Body of pancreas (tissue), 4 donors: ENCODE results near the gene C11orf98. TPM values are rescaled to one million over a fixed set of nuclear protein-coding genes. Genes with fewer than 3 reads are reported as not detected.
"Not testable (repeated sequence)": the region's sequence is repeated elsewhere in the genome, so short reads cannot be mapped to it uniquely, and the experiment has no call there.

Source experiments
- ATAC-seq: fragments of 150-250 bp; one replicate; pipeline ENCODE4 v1.9.1; 2016
- DNase-seq, 4 donors: peaks; one replicate each; pipeline ENCODE4 v3.0.0-alpha.2; 2019
- H3K27ac ChIP-seq, 4 donors: fragments of 200-600 bp; sonication (generic); 1 replicate in 3 of 4; 2 replicates in 1 of 4; pipeline versions ENCODE4 v1.5.1 to v1.6.1; 2016 to 2019; ENCODE audit warnings: mild to moderate bottlenecking in 1 of 4, mixed read lengths in 1 of 4, moderate library complexity in 1 of 4
- H3K27me3 ChIP-seq, 2 donors: fragments of 200-600 bp; sonication (generic); one replicate each; pipeline ENCODE4 v1.6.0; 2016; ENCODE audit warnings: mild to moderate bottlenecking in 1 of 2
- H3K36me3 ChIP-seq, 2 donors: fragments of 200-600 bp; sonication (generic); replicated peaks in 1 of 2; 2 replicates each; pipeline ENCODE4 v1.5.1; 2016; ENCODE audit warnings: low read depth in 2 of 2; ENCODE audit not compliant: insufficient read depth in 1 of 2
- H3K4me1 ChIP-seq: fragments of 200-600 bp; sonication (generic); one replicate; pipeline ENCODE4 v1.6.0; 2016
- H3K4me3 ChIP-seq, 2 donors: fragments of 200-600 bp; sonication (generic); 1 replicate in 1 of 2; 2 replicates in 1 of 2; pipeline ENCODE4 v1.5.1; 2016 to 2019
- H3K9me3 ChIP-seq, 3 donors: fragments of 200-600 bp; sonication (generic); 1 replicate in 2 of 3; 2 replicates in 1 of 3; pipeline ENCODE4 v1.5.1; 2016
- CTCF ChIP-seq, 7 experiments: fragments of 450-650 bp in 4 of 7; fragments of 200-600 bp in 3 of 7; sonication (generic) in 3 of 7; IDR thresholded peaks; one replicate each; pipeline ENCODE4 v1.5.1; 2016 to 2019; ENCODE audit warnings: antibody characterized with exemption in 7 of 7
- POLR2A ChIP-seq, 3 donors: fragments of 450-650 bp; IDR thresholded peaks; one replicate each; pipeline ENCODE4 v1.6.1; 2016; ENCODE audit warnings: antibody characterized with exemption in 3 of 3, mild to moderate bottlenecking in 2 of 3
- WGBS, 2 donors: methylation state at CpG; one replicate each; pipeline ENCODE4 v1.1.5; 2017; 5-methylcytosine and 5-hydroxymethylcytosine counted together
- intact Hi-C: fragments of 100-400 bp; cut with DNase I; formaldehyde crosslinking; loops from one replicate; pipeline ENCODE4 v1.15.1; 2023
- total RNA-seq, 2 donors: library from RNA; depleted of rRNA; stranded (reverse); fragments of >200 nt; gene quantifications; one replicate each; pipeline ENCODE4 v1.1.0, GENCODE V29; 2016

Gene C11orf98
- total RNA-seq, 2 donors from 2014 or later: 18.2 to 24.4 TPM

DNA sequence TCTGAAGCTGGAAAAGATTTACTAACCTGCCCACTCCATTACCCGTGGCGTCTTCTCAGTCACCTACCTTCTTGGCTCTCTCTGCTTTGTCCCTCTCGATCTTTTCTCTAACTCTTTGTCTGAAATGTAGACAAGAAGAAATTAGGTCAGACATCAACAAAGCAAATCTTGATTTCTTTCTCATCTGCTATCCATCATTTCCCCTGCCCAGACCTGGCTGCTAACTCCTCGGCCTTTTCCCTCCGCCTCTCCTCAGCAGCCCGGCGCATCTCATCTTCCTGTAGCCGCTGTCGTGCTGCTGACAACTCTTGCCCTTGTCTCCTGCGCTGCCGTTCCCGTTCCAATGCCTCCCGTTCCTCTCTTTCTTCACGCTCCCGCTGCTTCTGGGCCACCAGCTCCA is 12.7 kb upstream of the C11orf98 start:
- Histone ChIP-seq H3K9me3 (no peaks in the 10 kb centered on the region), H3K27me3 (no peaks in the 10 kb centered on the region), H3K4me1 (peaks cover 50% of the 10 kb centered on the region), H3K36me3 (peaks cover 0 to 5% of the 10 kb centered on the region in 2 donors), H3K4me3 (peak overlapping the region; percentile 57 to 89), H3K27ac (peak overlapping the region in 1 of 4 donors; percentile 82)
- WGBS, 2 donors: 62 to 76% methylated on average over 15 of the region's 15 CpGs
- ATAC-seq (no peak), DNase-seq (no peak)
- TF ChIP-seq CTCF (IDR thresholded peaks at IDR 0.05) (no peak), POLR2A (IDR thresholded peaks at IDR 0.05) (no peak)
- intact Hi-C loops: no loop called here

GRCh38 chr11:62677156-62677555 is 12.1 kb upstream of the C11orf98 start:
- no peak overlapping the region for H3K4me3 ChIP-seq
- intact Hi-C loops: no loop called here
- WGBS, 2 donors: 60 to 64% methylated on average over 6 of the region's 6 CpGs
- DNase-seq: no peak
- H3K9me3 ChIP-seq: no peaks in the 10 kb centered on the region
- H3K4me1 ChIP-seq: peaks cover 51% of the 10 kb centered on the region
- TF ChIP-seq CTCF (IDR thresholded peaks at IDR 0.05): no peak
- no peak for TF ChIP-seq POLR2A (IDR thresholded peaks at IDR 0.05)
- no peak overlapping the region for H3K27ac ChIP-seq
- peaks cover 0 to 5% of the 10 kb centered on the region in 2 donors for H3K36me3 ChIP-seq
- H3K27me3 ChIP-seq: no peaks in the 10 kb centered on the region
- ATAC-seq: no peak

DNA sequence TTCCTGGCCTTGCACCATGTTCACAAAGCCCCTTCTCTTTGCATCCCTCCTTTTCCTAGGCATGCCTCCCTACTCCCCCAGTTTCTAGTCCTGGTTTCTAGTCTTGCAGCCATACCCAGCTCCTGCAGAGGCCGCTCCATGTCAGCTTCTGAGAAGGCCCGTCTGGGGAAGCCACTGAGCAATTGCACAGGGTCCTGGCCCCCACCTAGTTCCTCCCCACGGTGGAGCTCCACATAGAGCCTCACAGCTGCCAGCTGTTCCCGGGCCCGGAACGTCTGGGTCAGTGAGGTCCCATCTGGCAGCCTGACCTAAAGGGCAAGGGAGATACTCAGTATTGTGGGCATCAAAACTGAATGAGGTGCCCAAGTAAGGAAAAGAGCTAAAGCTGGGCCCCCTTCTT is 11.7 kb upstream of the C11orf98 start:
- Histone ChIP-seq H3K27me3 (no peaks in the 10 kb centered on the region), H3K27ac (no peak overlapping the region), H3K4me3 (no peak overlapping the region), H3K4me1 (peaks cover 51% of the 10 kb centered on the region), H3K9me3 (no peaks in the 10 kb centered on the region), H3K36me3 (peaks cover 0 to 5% of the 10 kb centered on the region in 2 donors)
- no peak for DNase-seq
- WGBS, 2 donors: 34 to 41% methylated on average over 3 to 6 of the region's 6 CpGs
- no peak for ATAC-seq
- intact Hi-C loops: no loop called here
- TF ChIP-seq CTCF (IDR thresholded peaks at IDR 0.05) (no peak), POLR2A (IDR thresholded peaks at IDR 0.05) (no peak)

DNA sequence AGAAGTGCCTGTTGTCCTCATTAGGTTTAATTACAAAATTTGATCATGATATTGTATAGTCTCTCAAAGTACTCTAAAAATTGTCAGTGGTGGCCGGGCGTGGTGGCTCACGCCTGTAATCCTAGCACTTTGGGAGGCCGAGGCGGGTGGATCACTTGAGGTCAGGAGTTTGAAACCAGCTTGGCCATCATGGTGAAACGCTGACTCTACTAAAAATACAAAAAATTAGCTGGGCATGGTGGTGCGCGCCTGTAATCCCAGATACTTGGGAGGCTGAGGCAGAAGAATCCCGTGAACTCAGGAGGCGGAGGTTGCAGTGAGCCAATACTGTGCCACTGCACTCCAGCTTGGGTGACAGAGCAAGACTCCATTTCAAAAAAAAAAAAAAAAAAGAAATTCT is 10.4 kb upstream of the C11orf98 start:
- H3K4me3 ChIP-seq, H3K36me3 ChIP-seq, H3K27me3 ChIP-seq, DNase-seq, H3K9me3 ChIP-seq, intact Hi-C loops, H3K27ac ChIP-seq, ATAC-seq: not testable (repeated sequence)
- H3K4me1 ChIP-seq: peaks cover 51% of the 10 kb centered on the region
- 88 to 93% methylated on average over 10 of the region's 10 CpGs for WGBS, 2 donors

DNA sequence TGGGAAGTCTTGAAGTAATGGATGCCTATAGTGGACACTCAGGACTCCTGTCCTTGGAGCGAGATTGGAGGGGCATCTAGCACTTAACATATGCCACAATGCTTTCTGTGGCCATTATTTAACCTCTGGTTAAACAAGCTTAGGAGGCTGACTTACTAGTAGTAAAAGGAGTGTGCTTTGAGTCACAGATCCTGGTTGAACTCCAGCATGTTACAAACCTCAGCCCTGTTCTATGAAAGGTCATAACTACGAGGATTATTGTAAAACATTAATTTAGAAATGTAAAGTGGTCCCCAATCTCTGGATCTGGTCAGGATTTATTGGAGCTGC is 8.2 kb upstream of the C11orf98 start:
- intact Hi-C loops: no loop called here
- Histone ChIP-seq H3K4me3 (no peak overlapping the region), H3K27ac (peak overlapping the region in 1 of 4 donors; percentile 96), H3K36me3 (peaks cover 0 to 5% of the 10 kb centered on the region in 2 donors), H3K27me3 (no peaks in the 10 kb centered on the region), H3K4me1 (peaks cover 61% of the 10 kb centered on the region), H3K9me3 (no peaks in the 10 kb centered on the region)
- ATAC-seq (no peak), DNase-seq (no peak)
- 62 to 79% methylated on average over 2 of the region's 2 CpGs for WGBS, 2 donors
- no peak for TF ChIP-seq POLR2A (IDR thresholded peaks at IDR 0.05)
- TF ChIP-seq CTCF (IDR thresholded peaks at IDR 0.05): no peak
